C4-2B (cell line): Measurements from ENCODE around the gene VSIR.

Experiments
- CTCF ChIP-seq: fragments of 450-650 bp; conservative IDR thresholded peaks from 2 replicates; pipeline ENCODE4 v1.5.1; 2017; ENCODE audit warnings: mild to moderate bottlenecking
- ZFX ChIP-seq: fragments of 450-650 bp; IDR thresholded peaks from 2 replicates; pipeline ENCODE4 v1.6.1; 2017

GRCh38 chr10:71718165-71718698 is 55.1 kb downstream of the VSIR start:
- TF ChIP-seq CTCF, result no peak
- no peak for TF ChIP-seq ZFX
